DND-41 (cell line): ENCODE results near the gene TMEM269.

Source experiments
- CTCF ChIP-seq: IDR thresholded peaks from 2 replicates; pipeline ENCODE4 v1.5.1; 2012; ENCODE audit warnings: borderline replicate concordance, low read length, moderate library complexity, mild to moderate bottlenecking; ENCODE audit not compliant: poor library complexity, severe bottlenecking; ENCODE audit errors: extremely low read depth
- EZH2 ChIP-seq: IDR thresholded peaks from 3 replicates; pipeline ENCODE4 v1.6.1; 2012; ENCODE audit warnings: borderline replicate concordance, low read depth, mild to moderate bottlenecking, moderate library complexity, low read length, inconsistent platforms; ENCODE audit not compliant: severe bottlenecking

GRCh38 chr1:42777852-42778251 is 6.9 kb upstream of the TMEM269 start:
- TF ChIP-seq CTCF (peak; percentile 78), EZH2 (no peak)
